Measurements from ENCODE around the gene TXNRD2.

DNA sequence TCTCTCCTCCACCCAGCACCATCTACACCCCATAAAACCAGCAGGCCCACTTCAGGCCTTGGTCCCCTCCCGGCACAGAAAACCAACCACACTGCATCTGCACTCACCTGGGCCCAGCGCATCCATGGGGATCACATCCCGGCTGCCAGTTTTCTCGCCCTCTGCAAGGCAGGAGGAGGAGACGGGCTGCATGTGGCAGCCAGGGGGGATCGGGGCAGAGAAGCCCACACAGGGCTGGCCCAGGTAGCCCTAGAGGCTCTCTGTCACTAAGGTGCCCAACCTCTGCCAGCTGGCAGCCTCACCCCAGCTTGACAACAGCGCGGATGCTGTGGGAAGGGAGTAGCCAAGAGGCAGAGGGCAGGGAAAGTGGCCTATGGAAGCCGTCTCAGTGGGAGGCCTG lies 30.6 kb upstream of the TXNRD2 start:
- TF ChIP-seq POLR2A (IDR thresholded peaks at IDR 0.05; ENCODE audit: low read depth, low read length) (no peak), TAF1 (IDR thresholded peaks at IDR 0.05; ENCODE audit: borderline replicate concordance, low read depth, low read length) (no peak)
